GM18858 (cell line): ENCODE measurements around the gene CCT6A.
"Not testable (repeated sequence)": the region's sequence is repeated elsewhere in the genome, so short reads cannot be mapped to it uniquely, and the experiment has no call there.

Experiments
- ATAC-seq: cut with Tn5 transposase; IDR thresholded peaks from one replicate; pipeline ENCODE4 v1.9.1; 2021; ENCODE audit not compliant: unreplicated experiment

Gene CCT6A

GRCh38 chr7:56098187-56099008 is 46.8 kb downstream of the CCT6A start:
- ATAC-seq, result not testable (repeated sequence)

DNA sequence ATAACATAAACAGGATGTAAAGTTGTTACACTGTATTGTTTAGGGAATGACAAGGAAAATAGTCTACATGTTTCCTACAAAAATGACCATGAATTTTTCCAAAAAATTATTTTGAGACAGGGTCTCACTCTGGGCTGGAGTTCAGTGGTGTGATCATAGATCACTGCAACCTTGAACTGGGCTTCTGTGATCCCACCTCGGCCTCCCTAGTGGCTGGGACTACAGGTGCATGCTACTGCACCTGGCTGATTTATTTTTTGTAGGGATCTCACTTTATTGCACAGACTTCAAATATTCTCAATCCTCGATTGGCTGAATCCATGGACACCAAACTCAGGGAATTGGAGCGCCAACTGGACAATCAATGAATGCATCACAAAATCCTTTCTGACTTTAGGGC is 48.1 kb downstream of the CCT6A start:
- ATAC-seq, result no peak

DNA sequence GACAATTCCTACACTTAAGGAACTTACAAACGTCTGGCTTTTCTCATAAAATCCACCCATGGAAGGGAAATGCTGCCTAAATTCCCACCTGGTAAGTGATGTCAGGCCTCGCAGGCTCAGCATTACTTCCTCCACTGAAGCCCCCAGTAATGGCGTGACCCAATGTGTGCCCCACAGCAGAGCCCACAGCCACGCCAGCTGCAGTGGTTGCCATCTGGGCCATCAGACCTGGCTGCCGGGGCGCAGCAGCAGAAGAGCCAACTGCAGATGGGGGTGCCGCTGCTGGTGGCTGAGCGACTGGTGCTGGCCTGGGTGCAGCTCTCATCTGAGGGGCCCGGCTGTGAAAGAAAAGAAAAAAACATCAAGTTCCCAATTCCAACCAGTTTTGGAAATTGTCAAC is 52.6 kb downstream of the CCT6A start:
- ATAC-seq, result not testable (repeated sequence)

DNA sequence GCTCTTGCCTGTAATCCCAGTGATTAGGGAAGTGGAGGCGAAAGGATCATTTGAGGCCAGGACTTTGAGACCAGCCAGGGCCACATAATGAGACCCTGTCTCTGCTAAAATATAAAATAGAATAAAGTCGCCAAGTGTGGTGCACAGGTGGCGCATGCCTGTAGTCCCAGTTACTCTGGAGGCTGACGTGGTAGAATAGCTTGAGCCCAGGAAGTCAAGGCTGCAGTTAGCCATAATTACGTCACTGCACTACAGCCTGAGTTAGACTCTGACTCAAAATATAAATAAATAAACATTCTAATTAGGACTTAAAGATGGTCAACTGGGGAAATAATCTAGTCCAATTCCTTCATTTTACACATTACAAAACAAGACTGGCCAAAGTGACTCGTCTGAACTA is 53.9 kb downstream of the CCT6A start:
- peak; percentile 21 for ATAC-seq

DNA sequence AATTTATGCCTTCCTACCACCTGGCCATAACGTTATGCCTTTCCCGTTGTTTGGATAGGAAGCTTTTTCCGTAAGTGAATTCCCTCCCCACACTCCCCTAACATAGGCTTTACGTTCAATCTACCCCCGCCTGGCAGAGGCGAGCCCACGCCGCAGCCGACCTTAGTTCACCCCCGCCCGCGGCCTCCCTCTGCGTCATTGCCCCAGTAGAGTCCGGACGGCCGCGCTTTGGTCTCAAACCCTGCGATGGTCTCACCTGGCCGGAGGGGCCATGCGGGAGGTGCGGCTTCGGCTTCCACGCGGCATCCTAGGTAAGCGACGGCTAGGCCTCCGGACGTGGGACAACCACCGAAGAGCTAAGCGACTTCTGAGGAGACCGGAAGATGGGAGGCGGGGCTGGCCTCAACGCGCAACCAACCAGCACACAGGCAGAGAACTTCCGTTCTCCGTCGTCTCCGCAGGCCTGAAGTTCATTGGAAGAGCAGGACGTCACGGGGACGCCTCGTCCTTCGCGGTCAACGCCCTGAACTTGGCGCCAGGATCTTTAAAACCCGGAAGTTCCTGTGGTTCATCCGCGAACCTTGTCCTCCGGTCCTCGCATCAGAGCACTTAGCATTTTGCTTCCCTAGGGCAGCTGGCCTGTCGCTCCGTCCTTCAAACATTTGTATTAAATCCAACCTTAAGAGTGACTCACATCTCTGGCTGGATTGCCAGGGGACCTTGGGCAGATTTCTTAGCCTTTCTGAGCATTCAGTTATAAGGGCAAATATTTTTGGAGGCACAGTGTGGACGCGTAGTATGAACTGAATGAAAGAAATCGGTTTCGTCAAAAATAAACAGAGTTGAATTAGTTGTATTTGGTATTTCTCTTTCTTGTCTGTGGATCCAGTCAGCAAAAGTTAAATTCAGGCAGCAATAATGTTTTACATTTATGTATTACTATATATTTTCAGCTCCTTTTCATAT is 54.8 kb downstream of the CCT6A start, which contains the start of gene CHCHD2:
CHCHD2 (minus strand) TSS at position 369 of the 966 bp plus-strand sequence; CDS start at position 306, 63 bp downstream.
- ATAC-seq, result peak; percentile 100

DNA sequence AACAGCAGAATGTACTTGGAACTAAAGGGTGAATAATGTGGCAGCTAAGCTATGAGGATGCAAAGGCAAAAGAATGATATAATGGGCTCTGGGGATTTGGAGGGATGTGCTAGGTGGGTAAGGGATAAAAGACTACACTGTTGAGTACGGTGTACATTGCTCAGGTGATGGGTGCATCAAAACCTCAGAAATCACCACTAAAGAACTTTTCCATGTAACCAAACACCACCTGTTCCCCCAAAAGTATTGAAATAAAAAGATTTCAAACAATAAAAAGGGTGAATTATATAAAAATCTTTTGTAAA is 56.3 kb downstream of the CCT6A start:
- ATAC-seq, result no peak

DNA sequence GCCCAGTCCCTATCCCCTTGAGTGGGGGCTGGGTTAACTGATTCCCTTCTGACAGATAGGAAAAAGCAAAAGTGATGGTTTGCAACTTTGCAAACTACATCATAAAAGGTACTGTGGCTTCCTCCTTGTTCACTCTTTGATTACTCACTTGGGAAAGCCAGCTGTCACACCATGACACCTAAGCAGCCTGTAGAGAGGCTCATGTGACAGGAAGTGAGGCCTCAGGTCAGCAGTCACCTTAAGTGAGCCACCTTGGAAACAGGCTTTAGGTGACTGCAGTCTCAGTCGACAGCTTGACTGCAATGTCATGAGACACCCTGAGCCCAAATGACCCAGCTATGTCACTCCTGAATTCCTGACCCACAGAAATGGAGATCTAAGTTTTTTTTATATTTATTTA is 59.0 kb downstream of the CCT6A start:
- ATAC-seq, result no peak

DNA sequence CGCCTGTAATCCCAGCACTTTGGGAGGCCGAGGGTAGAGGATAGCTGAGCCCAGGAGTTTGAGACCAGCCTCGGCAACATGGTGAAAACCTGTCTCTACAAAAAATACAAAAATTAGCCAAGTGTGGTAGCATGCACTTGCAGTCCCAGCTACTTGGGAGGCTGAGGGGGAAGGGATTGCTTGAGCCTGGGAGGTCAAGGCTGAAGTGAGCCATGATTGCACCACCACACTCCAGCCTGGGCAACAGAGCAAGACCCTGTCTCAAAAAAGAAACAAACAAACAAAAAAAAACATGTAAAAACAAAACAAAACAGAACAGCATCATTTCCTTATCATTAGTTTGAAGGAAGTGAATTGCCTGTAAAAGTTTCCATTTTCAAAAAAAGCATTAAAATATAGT is 60.7 kb downstream of the CCT6A start:
- ATAC-seq, result not testable (repeated sequence)
